Measurements from ENCODE around the gene OR2T11.
"Not testable (repeated sequence)": the region's sequence is repeated elsewhere in the genome, so short reads cannot be mapped to it uniquely, and the experiment has no call there.

Gene OR2T11, protein sequence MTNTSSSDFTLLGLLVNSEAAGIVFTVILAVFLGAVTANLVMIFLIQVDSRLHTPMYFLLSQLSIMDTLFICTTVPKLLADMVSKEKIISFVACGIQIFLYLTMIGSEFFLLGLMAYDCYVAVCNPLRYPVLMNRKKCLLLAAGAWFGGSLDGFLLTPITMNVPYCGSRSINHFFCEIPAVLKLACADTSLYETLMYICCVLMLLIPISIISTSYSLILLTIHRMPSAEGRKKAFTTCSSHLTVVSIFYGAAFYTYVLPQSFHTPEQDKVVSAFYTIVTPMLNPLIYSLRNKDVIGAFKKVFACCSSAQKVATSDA

DNA sequence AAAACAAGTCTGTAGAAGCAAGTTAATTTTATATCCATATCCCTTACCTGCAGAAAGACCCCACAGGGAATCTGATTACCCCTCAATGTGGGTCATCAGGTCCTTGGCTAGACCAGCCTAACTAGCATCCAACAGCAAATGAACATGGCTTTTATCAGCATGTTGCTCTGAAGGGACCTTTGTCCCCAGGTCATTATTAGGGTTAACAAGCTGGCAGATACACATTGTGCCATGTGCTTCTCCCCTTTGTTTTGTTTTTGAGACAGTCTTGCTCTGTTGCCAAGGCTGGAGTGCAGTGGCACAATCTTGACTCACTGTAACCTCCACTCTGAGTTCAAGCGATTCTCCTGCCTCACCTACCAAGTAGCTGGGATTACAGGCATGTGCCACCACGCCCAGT is at the start of gene OR2T11:
Gene OR2T11, minus strand, starts transcription at position 101 of the 400 bp plus-strand sequence. CDS start 7,963 bp downstream, outside the sequence.
- DNase-seq (ENCODE audit: low read depth); H3K4me3 ChIP-seq (ENCODE audit: low read depth, low read length): not testable (repeated sequence)

DNA sequence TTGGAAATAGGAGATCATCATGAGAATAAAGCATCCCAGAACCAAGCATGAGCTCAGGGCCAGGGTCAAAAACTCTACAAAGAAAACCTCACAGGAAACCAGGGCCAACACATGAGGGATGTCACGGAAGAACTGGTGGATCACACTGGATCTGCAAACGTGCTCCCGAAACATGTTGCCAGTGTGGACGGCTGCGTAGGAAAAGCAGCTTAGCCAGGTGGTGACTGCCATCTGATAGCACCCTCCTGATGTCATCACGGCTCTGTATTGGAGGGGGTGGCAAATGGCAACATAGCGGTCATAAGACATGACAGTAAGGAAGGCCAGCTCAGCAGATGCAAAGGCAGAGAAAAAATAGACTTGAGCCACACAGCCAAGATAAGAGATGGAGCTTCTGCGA is 46.8 kb upstream of the OR2T11 start:
- DNase-seq (ENCODE audit: low read depth), result no peak
- no peak for TF ChIP-seq CTCF (IDR thresholded peaks at IDR 0.05; ENCODE audit: control insufficient read depth, extremely low read depth, insufficient read depth)
- no peak overlapping the region for H3K4me3 ChIP-seq (ENCODE audit: low read depth, low read length)

GRCh38 chr1:248670003-248670402 is 35.1 kb upstream of the OR2T11 start:
- no peak overlapping the region for H3K4me3 ChIP-seq (ENCODE audit: low read depth, low read length)
- TF ChIP-seq CTCF (IDR thresholded peaks at IDR 0.05; ENCODE audit: control insufficient read depth, extremely low read depth, insufficient read depth), result no peak

GRCh38 chr1:248663453-248664328 is 28.8 kb upstream of the OR2T11 start:
- not testable (repeated sequence) for DNase-seq (ENCODE audit: low read depth); H3K4me3 ChIP-seq (ENCODE audit: low read depth, low read length)

More at GRCh38 chr1:248670003-248670402, 35.1 kb upstream of the OR2T11 start:
- no peak for DNase-seq (ENCODE audit: low read depth)

- not testable (repeated sequence) for H3K4me3 ChIP-seq (ENCODE audit: low read depth, low read length); DNase-seq (ENCODE audit: low read depth)
Observed at GRCh38 chr1:248656797-248657196, 21.9 kb upstream of the OR2T11 start.

DNA sequence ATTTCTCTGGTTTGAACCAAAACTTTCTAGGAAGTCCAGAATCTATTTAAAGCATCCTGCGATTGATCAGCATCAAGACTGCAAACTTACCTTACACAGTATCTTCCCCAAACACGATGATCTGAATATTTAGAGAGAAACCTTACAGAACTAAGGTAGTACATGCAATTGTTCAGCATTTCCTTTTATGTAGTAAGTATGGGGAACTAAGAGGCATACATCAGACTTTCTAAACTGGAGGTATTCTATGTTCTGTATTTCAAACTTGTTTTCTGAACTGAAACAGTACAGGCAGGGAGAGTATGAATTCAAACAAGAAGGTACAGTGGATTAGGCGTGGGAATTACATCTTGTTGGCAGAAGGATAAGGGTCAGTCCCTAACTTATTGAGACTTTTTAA is 20.5 kb upstream of the OR2T11 start, which contains the start of gene OR2T27:
Gene OR2T27, minus strand, starts transcription at position 175 of the 400 bp plus-strand sequence. CDS start 4,644 bp downstream, outside the sequence.
- not testable (repeated sequence) for H3K4me3 ChIP-seq (ENCODE audit: low read depth, low read length); DNase-seq (ENCODE audit: low read depth)

GRCh38 chr1:248648770-248649536 is 14.1 kb upstream of the OR2T11 start:
- not testable (repeated sequence) for H3K4me3 ChIP-seq (ENCODE audit: low read depth, low read length); DNase-seq (ENCODE audit: low read depth)

- H3K4me3 ChIP-seq (ENCODE audit: low read depth, low read length); DNase-seq (ENCODE audit: low read depth): not testable (repeated sequence)
Observed at GRCh38 chr1:248645178-248645577, 10.3 kb upstream of the OR2T11 start, which contains the start of gene OR2T35. OR2T35 (minus strand) TSS chr1:248645278; CDS start chr1:248639258, 6,020 bp downstream.

DNA sequence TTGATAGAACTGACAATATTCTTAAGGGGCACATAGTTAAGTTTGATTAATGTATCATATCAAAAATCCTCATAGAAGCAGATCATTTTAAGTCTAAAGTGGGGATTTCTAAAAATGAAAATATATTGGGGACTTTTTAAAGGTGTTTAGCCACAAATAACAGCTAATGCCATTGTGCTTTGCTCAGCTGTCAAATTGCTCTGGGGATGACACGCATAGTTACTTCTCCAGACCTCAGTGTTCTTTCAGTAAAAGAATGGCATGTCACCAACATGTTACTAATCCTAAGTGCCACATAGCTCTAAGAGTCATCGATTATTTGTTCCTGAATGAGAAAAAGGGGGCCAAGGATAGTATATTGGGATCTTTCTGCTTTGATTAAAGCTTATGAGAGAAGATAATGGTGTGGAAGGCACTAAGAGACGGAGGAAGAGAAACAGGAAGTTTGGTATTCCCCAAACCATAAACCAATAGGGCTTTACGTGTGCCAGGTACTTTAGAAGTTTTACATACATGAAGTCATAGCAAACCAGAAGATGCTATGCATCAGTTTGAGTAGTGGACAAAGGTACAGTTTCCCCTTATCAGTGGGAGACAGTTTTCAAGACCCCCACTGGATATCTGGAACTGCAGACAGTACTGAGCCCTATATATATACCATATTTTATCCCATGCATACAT is 8.2 kb upstream of the OR2T11 start:
- DNase-seq (ENCODE audit: low read depth); H3K4me3 ChIP-seq (ENCODE audit: low read depth, low read length): not testable (repeated sequence)

- H3K4me3 ChIP-seq (ENCODE audit: low read depth, low read length), result not testable (repeated sequence)
Observed at GRCh38 chr1:248641583-248641982, 6.7 kb upstream of the OR2T11 start.

GRCh38 chr1:248640906-248641305 is 6.0 kb upstream of the OR2T11 start:
- DNase-seq (ENCODE audit: low read depth); H3K4me3 ChIP-seq (ENCODE audit: low read depth, low read length): not testable (repeated sequence)

More at GRCh38 chr1:248641583-248641982, 6.7 kb upstream of the OR2T11 start:
- not testable (repeated sequence) for DNase-seq (ENCODE audit: low read depth)

GRCh38 chr1:248639652-248640051 is 4.8 kb upstream of the OR2T11 start:
- H3K4me3 ChIP-seq (ENCODE audit: low read depth, low read length); DNase-seq (ENCODE audit: low read depth): not testable (repeated sequence)

DNA sequence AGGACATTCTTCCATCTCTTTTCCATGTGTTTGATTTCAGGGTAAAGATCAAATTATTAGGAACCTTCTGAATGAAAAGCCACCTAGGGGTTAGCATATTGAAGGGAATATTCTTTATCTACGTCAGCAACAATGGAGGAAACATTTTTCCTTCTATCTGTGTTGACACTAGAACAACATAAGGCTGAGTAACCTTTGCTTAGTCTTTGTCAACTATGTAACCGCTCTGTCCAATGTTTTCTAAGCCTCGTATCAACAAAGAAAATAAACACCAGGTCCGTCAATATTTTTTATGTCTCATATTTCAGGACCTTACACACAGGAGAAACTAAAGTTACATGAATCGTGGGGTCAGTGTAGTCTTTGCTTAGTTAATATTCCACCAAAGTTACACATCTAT is 1.7 kb upstream of the OR2T11 start:
- not testable (repeated sequence) for DNase-seq (ENCODE audit: low read depth); H3K4me3 ChIP-seq (ENCODE audit: low read depth, low read length)

Measured in LNCaP clone FGC (cell line).